K562 (cell line): ENCODE results near the gene ALDH7A1. TPM values are rescaled to one million over a fixed set of nuclear protein-coding genes. Genes with fewer than 3 reads are reported as not detected.

Experiments used
- ATAC-seq: fragments of 200-7000 bp; cut with Tn5 transposase; 3 replicates; pipeline ENCODE4 v1.9.1; 2020; ENCODE audit warnings: moderate library complexity
- BruUV-seq: library from RNA; stranded (reverse); fragments of 400-500 nt; replicated peaks from 2 replicates; lab custom pipeline; 2021; lab: Mats Ljungman, UMichigan
- CTCF ChIA-PET: fragments of 300-600 bp; formaldehyde crosslinking; extraction: SDS; loops from one replicate; lab custom pipeline; 2021; ENCODE audit warnings: low intra/inter-chr PET ratio; lab: Yijun Ruan, JAX
- POLR2A ChIA-PET: fragments of 300-600, 350-650 bp; sonication (Branson Sonifier 250); formaldehyde crosslinking; extraction: SDS; loops from one replicate; lab custom pipeline; 2021; ENCODE audit warnings: antibody characterized with exemption, inconsistent platforms; lab: Yijun Ruan, JAX
- DNase-seq, 4 experiments: peaks; one replicate each; pipeline versions ENCODE4 v3.0.0 to v3.0.0-alpha.2; 2011 to 2018; ENCODE audit warnings: low spot score in 3 of 4, mixed read lengths in 3 of 4; ENCODE audit errors: extremely low read depth in 1 of 4
- FAIRE-seq: peaks from 2 replicates; lab custom pipeline; 2011; peaks lifted over from hg19 to GRCh38; lab: Jason Lieb, UNC
- H2AFZ ChIP-seq: 2 replicates; pipeline ENCODE4 v1.6.0; 2011; ENCODE audit warnings: low read depth, low read length, control low read depth, inconsistent platforms
- H3K27ac ChIP-seq: fragments of 200-600 bp; 3 replicates; pipeline ENCODE4 v1.8.0; 2011; ENCODE audit warnings: low read depth, mild to moderate bottlenecking, control low read depth, inconsistent platforms, low read length, moderate library complexity, mixed read lengths; ENCODE audit errors: extremely low read depth
- H3K27me3 ChIP-seq, 2 experiments: fragments of 300-600 bp in 1 of 2; 2 replicates in 1 of 2; 3 replicates in 1 of 2; pipeline versions ENCODE4 v1.6.0 to v1.8.0; 2011; ENCODE audit warnings: inconsistent platforms in 2 of 2, low read length in 2 of 2, mild to moderate bottlenecking in 1 of 2, mixed read lengths in 1 of 2, moderate library complexity in 1 of 2; ENCODE audit not compliant: control insufficient read depth in 2 of 2, insufficient read depth in 2 of 2
- H3K36me3 ChIP-seq: fragments of 300-600 bp; 3 replicates; pipeline ENCODE4 v1.8.0; 2011; ENCODE audit warnings: mild to moderate bottlenecking, low read length, inconsistent platforms; ENCODE audit not compliant: control insufficient read depth, insufficient read depth
- H3K4me1 ChIP-seq, 2 experiments: fragments of 200-600 bp in 1 of 2; replicated peaks in 1 of 2; 2 replicates in 1 of 2; 3 replicates in 1 of 2; pipeline versions ENCODE4 v1.5.1 to v1.8.0; 2011; ENCODE audit warnings: inconsistent platforms in 2 of 2, low read length in 2 of 2, mild to moderate bottlenecking in 1 of 2, mixed read lengths in 1 of 2, moderate library complexity in 1 of 2; ENCODE audit not compliant: control insufficient read depth in 2 of 2, insufficient read depth in 2 of 2
- H3K4me2 ChIP-seq: 2 replicates; pipeline ENCODE4 v1.6.1; 2011; ENCODE audit warnings: low read length, control low read depth, inconsistent platforms, mixed read lengths; ENCODE audit not compliant: insufficient read depth
- H3K4me3 ChIP-seq: fragments of 200-600 bp; sonication (generic), shearing (Covaris generic); 2 replicates; pipeline ENCODE4 v1.5.1; 2016; ENCODE audit warnings: control low read depth, inconsistent platforms
- H3K79me2 ChIP-seq: fragments of 200-600 bp; 3 replicates; pipeline ENCODE4 v1.8.0; 2011; ENCODE audit warnings: low read length, inconsistent platforms; ENCODE audit not compliant: control insufficient read depth, insufficient read depth
- H3K9ac ChIP-seq, 2 experiments: 2 replicates each; pipeline versions ENCODE4 v1.6.0 to v1.6.1; 2011; ENCODE audit warnings: low read depth in 2 of 2, low read length in 2 of 2, control low read depth in 1 of 2, inconsistent platforms in 1 of 2, mild to moderate bottlenecking in 1 of 2, mixed read lengths in 1 of 2; ENCODE audit not compliant: insufficient read depth in 1 of 2
- H3K9me1 ChIP-seq: one replicate; pipeline ENCODE4 v1.6.0; 2011; ENCODE audit warnings: inconsistent platforms, mild to moderate bottlenecking, low read length, moderate library complexity; ENCODE audit not compliant: control insufficient read depth, insufficient read depth
- H3K9me3 ChIP-seq: replicated peaks from 2 replicates; pipeline ENCODE4 v1.5.1; 2011; ENCODE audit warnings: low read depth, low read length, inconsistent platforms; ENCODE audit not compliant: control insufficient read depth, insufficient read depth
- H4K20me1 ChIP-seq: replicated peaks from 2 replicates; pipeline ENCODE4 v1.6.1; 2011; ENCODE audit warnings: low read length, inconsistent platforms, mixed read lengths; ENCODE audit not compliant: control insufficient read depth, insufficient read depth
- ATF3 ChIP-seq, 2 experiments: fragments of 450-650 bp in 1 of 2; sonication (generic) in 1 of 2; formaldehyde crosslinking in 1 of 2; IDR thresholded peaks in 1 of 2; conservative IDR thresholded peaks in 1 of 2; 2 replicates each; pipeline versions ENCODE4 v1.6.1 to v1.8.1; 2016 to 2023; ENCODE audit warnings: mild to moderate bottlenecking in 2 of 2, moderate library complexity in 2 of 2, inconsistent platforms in 1 of 2, missing genetic modification reagents in 1 of 2
- ATF7 ChIP-seq: fragments of 450-650 bp; IDR thresholded peaks from 2 replicates; pipeline ENCODE4 v1.7.1; 2014; ENCODE audit warnings: mild to moderate bottlenecking, moderate library complexity
- CEBPG ChIP-seq, 3 experiments: fragments of 200-800 bp in 1 of 3; sonication (Bioruptor generic) in 1 of 3; sonication (generic) in 1 of 3; formaldehyde crosslinking in 1 of 3; IDR thresholded peaks in 2 of 3; conservative IDR thresholded peaks in 1 of 3; 2 replicates each; pipeline versions ENCODE4 v1.6.1 to v1.8.0; 2016 to 2022; ENCODE audit warnings: missing compliant biosample characterization in 2 of 3, missing genetic modification characterization in 2 of 3, mild to moderate bottlenecking in 1 of 3, missing genetic modification reagents in 1 of 3
- CGGBP1 ChIP-seq: fragments of 250-450 bp; sonication (Bioruptor Pico); IDR thresholded peaks from 2 replicates; pipeline ENCODE4 v1.9.0; 2021; ENCODE audit warnings: mild to moderate bottlenecking
- FOS ChIP-seq: IDR thresholded peaks from 3 replicates; pipeline ENCODE4 v1.6.1; 2011; ENCODE audit not compliant: insufficient read length; ENCODE audit errors: extremely low read depth
- HIVEP1 ChIP-seq: fragments of 250-450 bp; sonication (Bioruptor Pico); IDR thresholded peaks from 2 replicates; pipeline ENCODE4 v1.4.0; 2020; ENCODE audit warnings: mild to moderate bottlenecking
- NFYB ChIP-seq: IDR thresholded peaks from 2 replicates; pipeline ENCODE4 v1.6.1; 2011; ENCODE audit warnings: mild to moderate bottlenecking, moderate library complexity; ENCODE audit not compliant: insufficient read length; ENCODE audit errors: extremely low read depth
- RBFOX2 ChIP-seq: fragments of 200-400 bp; formaldehyde crosslinking; IDR thresholded peaks from 2 replicates; pipeline ENCODE4 v1.6.1; 2017; ENCODE audit warnings: low read depth, mild to moderate bottlenecking, low read length, moderate library complexity
- RBM22 ChIP-seq: fragments of 200-400 bp; formaldehyde crosslinking; IDR thresholded peaks from 2 replicates; pipeline ENCODE4 v1.6.1; 2018; ENCODE audit warnings: low read length, low read depth; ENCODE audit not compliant: poor library complexity, severe bottlenecking
- ZC3H11A ChIP-seq: IDR thresholded peaks from 2 replicates; pipeline ENCODE4 v1.6.1; 2012; ENCODE audit warnings: low read depth, low read length, improper control_type of control experiment
- ZNF696 ChIP-seq: fragments of 250-450 bp; sonication (Bioruptor Pico); conservative IDR thresholded peaks from 2 replicates; pipeline ENCODE4 v1.4.0; 2020; ENCODE audit warnings: mild to moderate bottlenecking, moderate library complexity
- ZZZ3 ChIP-seq: fragments of 450-650 bp; IDR thresholded peaks from 2 replicates; pipeline ENCODE4 v1.6.1; 2016; ENCODE audit warnings: antibody characterized with exemption, mild to moderate bottlenecking, moderate library complexity
- WGBS: fragments of 100-300 bp; shearing (Covaris generic); methylation state at CpG from one replicate; pipeline ENCODE4 v1.1.6; 2016; ENCODE audit warnings: low coverage, mixed read lengths; ENCODE audit not compliant: insufficient coverage; ENCODE audit errors: missing lambda C conversion rate; 5-methylcytosine and 5-hydroxymethylcytosine counted together
- in situ Hi-C: fragments of 300-500 bp; cut with MboI; formaldehyde crosslinking; loops from 4 replicates; pipeline ENCODE4 v1.15.0; 2018; ENCODE audit warnings: inconsistent platforms, mixed read lengths
- intact Hi-C: fragments of 100-400 bp; cut with micrococcal nuclease; formaldehyde crosslinking; loops from 2 replicates; pipeline ENCODE4 v1.14.2; 2022
- polyA plus RNA-seq, 8 experiments: library from polyadenylated mRNA; depleted of rRNA in 4 of 8; stranded (reverse) in 5 of 8; unstranded in 3 of 8; fragments of >200 nt; fragmentation: Nextera tagmentation in 2 of 8; fragmentation: Illumina TruSeq in 1 of 8; extraction: Ambion mirVana in 2 of 8; extraction: Trizol in 1 of 8; gene quantifications; 2 replicates each; pipeline versions ENCODE4 v1.2.1 to v1.2.3, GENCODE V29; 2011 to 2014; ENCODE audit warnings: inconsistent platforms in 1 of 8, missing spikeins in 1 of 8
- total RNA-seq, 7 experiments: library from RNA; depleted of rRNA in 6 of 7; stranded (reverse); fragments of >200 nt in 6 of 7; fragmentation: Illumina TruSeq in 2 of 7; extraction: Trizol in 2 of 7; gene quantifications; 2 replicates each; pipeline versions ENCODE4 v1.2.1 to v1.2.3, GENCODE V29; 2011 to 2021; ENCODE audit warnings: low replicate concordance in 1 of 7
- TF ChIP-seq, protein P1 (sequence below): fragments of 450-650 bp; IDR thresholded peaks from 2 replicates; pipeline ENCODE4 v1.7.1; 2018; ENCODE audit warnings: mild to moderate bottlenecking, low read depth; ENCODE audit not compliant: partially characterized antibody

The ALDH7A1 gene
- total and polyA plus RNA-seq, 9 of the 15 experiments (the other 6 are each of a cell fraction or from before 2014, with no cell fraction given), result 0.04 to 0.49 TPM; not detected in 7

DNA sequence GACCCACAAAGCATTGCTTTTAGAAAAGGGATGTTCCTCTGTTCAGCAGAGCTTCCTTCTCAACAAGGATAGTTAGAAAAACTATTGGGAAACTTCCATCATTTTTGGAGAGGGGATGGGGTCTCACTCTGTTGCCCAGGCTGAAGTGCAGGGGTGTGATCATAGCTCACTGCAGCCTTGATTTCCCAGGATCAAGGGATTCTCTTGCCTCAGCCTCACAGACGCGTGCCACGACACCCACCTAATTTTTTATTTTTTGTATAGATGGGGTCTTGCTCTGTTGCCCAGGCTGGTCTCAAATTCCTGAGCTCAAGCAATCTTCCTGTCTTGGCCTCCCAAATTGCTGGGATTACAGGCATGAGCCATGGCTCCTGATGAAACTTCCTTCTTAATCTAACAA lies 40.6 kb upstream of the ALDH7A1 start (continued):
- TF ChIP-seq CGGBP1 (CRISPR knock-in tag) (no peak), HIVEP1 (CRISPR knock-in tag) (no peak), ZNF696 (CRISPR knock-in tag) (no peak)

- no peak overlapping the region for H3K4me3 ChIP-seq
- no peak for TF ChIP-seq ZC3H11A
- TF ChIP-seq CEBPG (CRISPR knock-in tag; IDR thresholded peaks at IDR 0.05), result peak; percentile 61; the same call in 1 of the 2 replicates
- TF ChIP-seq CEBPG (tag; conservative IDR thresholded peaks at IDR 0.05 in 1 of 2, IDR thresholded peaks at IDR 0.05 in 1 of 2), result peak in 1 of 2 experiments; percentile 61; a peak in 2 of 4 replicates
- no peak for TF ChIP-seq RBFOX2
- no peak for TF ChIP-seq FOS
- TF ChIP-seq, protein P1, sequence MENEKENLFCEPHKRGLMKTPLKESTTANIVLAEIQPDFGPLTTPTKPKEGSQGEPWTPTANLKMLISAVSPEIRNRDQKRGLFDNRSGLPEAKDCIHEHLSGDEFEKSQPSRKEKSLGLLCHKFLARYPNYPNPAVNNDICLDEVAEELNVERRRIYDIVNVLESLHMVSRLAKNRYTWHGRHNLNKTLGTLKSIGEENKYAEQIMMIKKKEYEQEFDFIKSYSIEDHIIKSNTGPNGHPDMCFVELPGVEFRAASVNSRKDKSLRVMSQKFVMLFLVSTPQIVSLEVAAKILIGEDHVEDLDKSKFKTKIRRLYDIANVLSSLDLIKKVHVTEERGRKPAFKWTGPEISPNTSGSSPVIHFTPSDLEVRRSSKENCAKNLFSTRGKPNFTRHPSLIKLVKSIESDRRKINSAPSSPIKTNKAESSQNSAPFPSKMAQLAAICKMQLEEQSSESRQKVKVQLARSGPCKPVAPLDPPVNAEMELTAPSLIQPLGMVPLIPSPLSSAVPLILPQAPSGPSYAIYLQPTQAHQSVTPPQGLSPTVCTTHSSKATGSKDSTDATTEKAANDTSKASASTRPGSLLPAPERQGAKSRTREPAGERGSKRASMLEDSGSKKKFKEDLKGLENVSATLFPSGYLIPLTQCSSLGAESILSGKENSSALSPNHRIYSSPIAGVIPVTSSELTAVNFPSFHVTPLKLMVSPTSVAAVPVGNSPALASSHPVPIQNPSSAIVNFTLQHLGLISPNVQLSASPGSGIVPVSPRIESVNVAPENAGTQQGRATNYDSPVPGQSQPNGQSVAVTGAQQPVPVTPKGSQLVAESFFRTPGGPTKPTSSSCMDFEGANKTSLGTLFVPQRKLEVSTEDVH, result no peak
- TF ChIP-seq ATF7, result 0 out of 2 replicates have a peak, but pooled peaks have one; percentile 17
- TF ChIP-seq ATF3 (IDR thresholded peaks at IDR 0.05), result peak; percentile 73
- TF ChIP-seq ATF3 (CRISPR knock-in tag; conservative IDR thresholded peaks at IDR 0.05), result no peak
- TF ChIP-seq ZZZ3, result no peak
- no peak for TF ChIP-seq RBM22
- no peak for TF ChIP-seq NFYB
- TF ChIP-seq, all 486 proteins: peak for 3
- Histone ChIP-seq H3K4me1 (no peaks in the 10 kb centered on the region), H3K9ac (no peak overlapping the region), H3K36me3 (no peaks in the 10 kb centered on the region), H3K79me2 (no peaks in the 10 kb centered on the region), H3K4me2 (no peak overlapping the region), H4K20me1 (no peaks in the 10 kb centered on the region), H3K27ac (no peak overlapping the region), H3K9me1 (no peaks in the 10 kb centered on the region), H3K9me3 (no peaks in the 10 kb centered on the region), H3K27me3 (no peaks in the 10 kb centered on the region; a peak in 1 of 5 replicates), H2AFZ (no peak overlapping the region)
- ChIA-PET POLR2A (interaction anchor here (2.6 kb wide), 1 partner anchor 9 kb away, joined by 6 read pairs; no protein-coding TSS in a partner anchor), CTCF (no interaction called here)
- no TSS peak for BruUV-seq
- FAIRE-seq, result no peak
- no peak for DNase-seq
- intact Hi-C loops (no loop called here), in situ Hi-C loops (loop anchor here (25.0 kb wide), 1 partner anchor 679 kb away; no protein-coding TSS in a partner anchor)
- peak; percentile 34; the same call in 2 of the 3 replicates for ATAC-seq
- 21% methylated on average over 4 of the region's 4 CpGs for WGBS
Observed at GRCh38 chr5:126633552-126633951, 38.5 kb upstream of the ALDH7A1 start.
